Stimulated activated CD8-positive, alpha-beta memory T cell treated with anti-CD3 and anti-CD28 coated beads, Interleukin-12 subunit alpha, Interleukin-12 subunit beta, amount 100 ng/mL, for 24 hours (primary cell): ENCODE results near the gene ATAD5.
"Not testable (repeated sequence)": the region's sequence is repeated elsewhere in the genome, so short reads cannot be mapped to it uniquely, and the experiment has no call there.

Experiments
- DNase-seq: peaks from one replicate; pipeline ENCODE4 v3.0.0-alpha.2; 2020; ENCODE audit errors: extremely low read depth

The ATAD5 gene

DNA sequence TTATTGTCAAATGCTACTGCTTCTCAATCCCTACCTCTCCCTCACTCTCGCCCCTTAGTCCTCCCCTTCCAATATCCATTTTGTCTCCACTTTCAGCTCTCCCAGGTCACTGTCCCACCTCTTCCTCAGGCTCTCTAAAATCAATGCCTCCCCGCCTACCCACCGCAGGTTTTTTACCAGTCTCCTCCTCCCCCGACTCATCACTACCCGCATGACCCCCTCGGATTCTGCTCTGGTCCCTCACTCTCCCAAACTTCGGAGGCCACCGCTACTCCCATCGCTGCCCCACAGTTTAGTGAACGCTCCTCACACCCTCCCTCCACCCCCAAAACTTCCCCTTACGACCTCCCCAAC is 7.8 kb upstream of the ATAD5 start:
- no peak for DNase-seq

DNA sequence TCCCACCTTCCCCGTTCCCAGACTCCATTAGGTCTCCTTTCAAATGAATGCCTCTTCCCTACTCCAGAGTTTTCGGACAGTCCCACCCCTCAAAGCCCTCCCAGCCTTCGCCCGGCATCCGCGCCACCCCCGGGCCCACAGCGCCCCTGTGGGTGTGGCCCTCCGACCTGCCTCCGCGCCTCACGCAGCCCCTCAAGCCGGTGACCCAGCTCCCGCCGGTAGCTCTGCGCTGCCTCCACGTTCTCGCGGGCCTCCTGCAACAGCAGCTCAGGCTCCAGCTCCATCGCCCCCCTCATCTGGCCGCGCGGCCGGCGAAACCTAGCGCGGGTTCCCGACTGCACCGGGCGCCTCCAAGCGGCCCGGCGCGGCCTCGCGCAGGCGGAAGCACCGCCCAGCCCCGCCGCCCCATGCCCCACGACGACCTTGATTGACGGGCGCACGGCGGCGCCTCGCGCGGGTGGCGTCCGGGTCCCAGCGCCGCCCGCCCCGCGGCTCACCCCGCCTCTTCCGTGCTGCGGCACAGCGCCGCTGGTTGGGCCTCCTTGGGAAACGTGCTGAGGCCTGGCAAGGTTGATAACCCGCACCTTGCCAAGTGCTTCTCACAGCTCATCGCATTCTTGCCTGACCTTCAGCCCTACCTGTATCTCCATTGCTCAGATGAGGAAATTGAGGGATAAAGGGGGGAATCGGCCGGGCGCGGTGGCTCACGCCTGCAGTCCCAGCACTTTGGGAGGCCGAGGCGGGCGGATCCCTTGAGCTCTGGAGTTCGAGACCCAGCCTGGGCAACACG is 7.2 kb upstream of the ATAD5 start, which contains the start of gene CRLF3:
TSS of gene CRLF3 (minus strand) at position 337 of the 790 bp plus-strand sequence. CDS start at position 296, 41 bp downstream.
- peak; percentile 76 for DNase-seq

DNA sequence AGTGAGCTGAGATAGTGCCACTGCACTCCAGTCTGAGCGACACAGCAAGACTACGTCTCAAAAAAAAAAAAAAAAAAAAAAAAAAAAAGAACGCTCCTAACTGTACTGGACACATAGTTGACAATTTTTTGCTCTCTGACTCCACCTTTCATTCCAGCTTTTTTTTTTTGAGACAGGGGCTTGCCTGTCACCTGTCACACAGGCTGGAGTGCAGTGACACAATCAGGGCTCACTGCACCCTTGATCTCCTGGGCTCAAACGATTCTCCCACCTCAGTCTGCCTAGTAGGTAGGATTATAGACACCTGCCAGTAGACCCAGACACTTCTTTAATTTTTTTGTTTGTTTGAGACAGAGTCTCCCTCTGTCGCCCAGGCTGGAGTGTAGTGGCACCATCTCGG is 4.7 kb upstream of the ATAD5 start:
- no peak for DNase-seq

DNA sequence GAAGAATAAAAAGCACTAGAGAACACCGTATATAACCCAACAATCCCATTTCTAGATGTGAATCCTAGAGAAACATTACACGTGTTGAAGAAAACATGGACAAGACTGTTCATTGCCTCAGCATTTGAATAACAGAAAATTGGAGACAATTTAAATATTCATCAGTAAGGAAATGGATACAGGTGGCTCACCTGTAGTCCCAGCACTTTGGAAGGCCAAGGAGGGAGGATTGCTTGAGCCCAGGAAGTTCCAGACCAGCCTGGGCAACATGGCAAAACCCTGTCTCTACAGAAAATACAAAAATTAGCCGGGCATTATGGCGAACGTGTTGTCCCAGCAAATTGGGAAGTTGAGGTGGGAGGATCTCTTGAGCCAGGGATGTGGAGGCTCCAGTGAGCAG is 2.7 kb upstream of the ATAD5 start:
- DNase-seq, result no peak

DNA sequence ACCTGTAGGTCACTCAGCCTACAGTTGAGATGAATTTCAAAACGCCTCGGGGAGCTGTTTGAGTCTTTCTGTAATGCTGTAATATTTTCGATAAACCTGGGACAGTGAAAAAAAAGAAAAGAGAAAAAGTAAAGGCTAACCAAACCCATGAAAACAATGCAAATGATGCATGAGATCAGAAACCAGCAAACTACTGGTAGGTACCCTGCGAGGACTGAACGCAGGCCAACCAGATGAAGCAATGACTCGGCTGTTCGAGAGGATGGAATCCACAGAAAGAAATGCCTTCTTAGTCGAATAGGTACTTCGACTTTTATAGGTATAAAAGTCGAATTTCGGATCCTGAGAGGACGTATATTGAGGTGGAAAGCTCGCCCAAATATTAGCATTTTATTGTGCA is 509 bp upstream of the ATAD5 start:
- no peak for DNase-seq

DNA sequence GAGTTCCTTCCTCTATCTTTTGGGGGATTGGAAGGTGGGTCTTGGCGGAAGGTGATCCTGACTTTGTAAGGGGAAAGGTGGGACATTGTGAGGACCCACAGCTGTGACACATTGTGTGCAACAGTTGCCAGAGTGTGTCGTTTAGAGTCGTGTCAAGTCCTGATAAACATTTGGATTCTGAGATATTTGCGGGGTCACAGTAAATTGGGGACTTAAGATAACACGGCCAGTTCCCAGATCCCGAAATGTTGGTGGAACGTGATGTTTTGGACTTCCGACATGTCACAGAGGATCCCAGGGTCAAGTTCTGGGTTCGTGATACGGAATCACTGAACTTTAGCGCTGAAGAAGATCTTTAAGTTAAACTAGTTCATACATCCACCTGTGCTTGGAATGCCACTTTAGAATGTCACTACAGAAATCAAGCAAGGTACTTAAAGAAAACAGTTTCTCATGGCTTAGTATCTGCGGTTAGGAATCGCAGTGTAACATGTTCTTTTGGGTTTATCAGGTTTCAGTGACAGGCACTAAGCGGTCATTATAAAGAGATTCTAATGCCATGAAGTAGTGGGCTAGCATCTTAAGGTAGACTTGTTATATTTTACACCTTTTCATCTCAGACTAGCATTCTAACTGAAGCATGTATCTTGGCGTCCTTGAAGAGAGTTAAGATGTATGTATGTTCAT is 815 bp downstream of the ATAD5 start:
- DNase-seq, result no peak

DNA sequence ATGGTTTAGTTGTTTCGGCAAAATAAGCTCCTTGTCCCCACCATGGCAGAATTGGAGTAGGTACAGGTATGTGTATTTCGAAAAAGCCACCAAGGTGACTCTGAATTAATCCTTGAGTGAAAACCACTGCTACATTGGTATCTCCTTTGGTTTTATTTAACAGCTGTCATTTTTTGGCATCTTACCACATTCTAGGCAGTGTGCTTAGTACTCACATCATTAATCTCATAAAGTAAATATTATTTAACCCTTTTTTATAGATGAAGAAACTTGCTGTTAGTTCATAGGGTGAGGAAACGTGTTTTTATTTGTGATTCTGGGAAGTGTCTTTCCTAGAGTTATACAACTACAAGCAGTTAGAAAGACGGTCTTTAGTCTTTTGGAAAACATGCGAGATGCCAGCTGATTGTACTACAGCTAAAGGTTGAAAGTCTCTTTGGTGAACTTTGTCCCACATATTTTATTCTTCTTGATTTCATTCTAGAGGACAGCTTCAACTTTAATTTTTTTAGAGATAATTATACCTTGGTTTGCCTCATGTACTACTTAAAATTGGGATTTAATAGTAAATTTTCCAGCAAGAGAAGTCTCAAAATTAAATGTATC is 6.5 kb downstream of the ATAD5 start:
- DNase-seq, result no peak

DNA sequence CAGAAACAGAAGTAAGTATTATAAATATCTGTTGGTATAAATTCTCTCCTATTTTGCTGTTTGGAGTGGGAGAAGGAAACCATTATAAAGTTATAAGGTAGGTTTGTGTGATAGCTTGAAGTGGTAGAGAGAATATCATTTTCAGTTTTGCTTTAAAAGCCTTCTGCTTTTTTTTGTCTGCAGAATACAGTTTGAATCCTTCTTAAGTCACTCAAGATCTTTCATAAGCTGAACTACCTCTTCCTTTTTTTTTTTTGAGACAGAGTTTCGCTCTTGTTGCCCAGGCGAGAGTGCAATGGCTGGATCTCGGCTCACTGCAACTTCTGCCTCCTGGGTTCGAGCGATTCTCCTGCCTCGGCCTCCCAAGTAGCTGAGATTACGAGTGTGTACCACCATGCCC is 9.0 kb downstream of the ATAD5 start:
- DNase-seq, result no peak

DNA sequence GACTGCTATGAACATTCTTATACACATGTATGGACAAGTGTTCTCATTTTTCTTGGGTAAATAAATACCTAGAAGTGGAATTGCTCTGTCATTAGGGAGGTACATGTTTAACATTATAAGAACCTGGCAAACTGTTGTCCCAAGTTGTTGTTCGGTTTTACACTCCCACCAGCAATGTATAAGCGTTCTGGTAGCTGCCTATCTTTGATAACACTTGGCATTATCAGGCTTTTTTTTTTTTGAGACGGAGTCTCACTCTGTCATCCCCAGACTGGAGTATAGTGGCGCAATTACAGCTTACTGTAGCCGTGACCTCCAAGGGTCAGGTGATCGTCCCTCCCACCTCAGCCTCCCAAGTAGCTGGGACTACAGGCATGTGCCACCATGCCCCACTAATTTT is 16.3 kb downstream of the ATAD5 start:
- DNase-seq, result no peak

DNA sequence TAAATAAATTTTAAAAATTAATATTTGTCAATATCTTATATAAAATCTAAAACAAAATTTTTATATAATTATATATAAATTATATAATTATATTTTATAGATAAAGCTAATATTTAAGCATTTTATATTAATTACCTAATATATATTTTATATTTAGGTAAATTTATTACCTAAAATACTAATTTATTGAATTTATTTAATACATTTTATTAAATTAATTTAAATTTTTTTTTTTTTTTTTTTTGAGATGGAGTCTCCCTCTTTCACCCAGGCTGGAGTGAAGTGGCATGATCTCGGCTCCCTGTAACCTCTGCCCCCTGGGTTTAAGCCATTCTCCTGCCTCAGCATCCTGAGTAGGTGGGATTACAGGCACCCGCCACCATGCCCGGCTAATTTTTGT is 22.4 kb downstream of the ATAD5 start:
- no peak for DNase-seq

DNA sequence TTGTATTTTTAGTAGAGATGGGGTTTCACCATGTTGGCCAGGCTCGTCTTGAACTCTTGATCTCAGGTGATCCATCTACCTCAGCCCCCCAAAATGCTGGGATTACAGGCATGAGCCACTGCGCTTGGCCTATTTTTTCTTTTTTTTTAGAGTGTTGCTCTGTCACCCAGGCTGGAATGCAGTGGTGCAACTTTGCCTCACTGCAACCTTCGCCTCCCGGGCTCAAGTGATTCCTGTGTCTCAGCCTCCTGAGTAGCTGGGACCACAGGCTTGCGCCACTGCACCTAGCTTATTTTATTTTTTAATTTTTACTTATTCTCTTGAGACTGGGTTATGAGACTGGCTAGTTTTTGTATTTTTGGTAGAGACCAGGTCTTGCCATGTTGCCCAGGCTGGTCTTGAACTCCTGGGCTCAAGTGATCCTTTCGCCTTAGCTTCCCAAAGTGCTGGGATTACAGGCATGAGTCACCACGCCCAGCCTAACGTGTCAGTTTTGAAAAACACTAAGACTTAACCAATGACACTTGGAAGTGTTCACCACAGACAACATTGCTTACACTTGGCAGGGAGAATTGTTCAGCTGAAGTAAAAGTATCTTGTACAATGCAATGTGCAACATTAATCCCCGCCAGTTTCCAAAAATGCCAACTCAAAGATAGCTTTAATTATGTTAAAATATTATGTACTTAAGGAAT is 26.9 kb downstream of the ATAD5 start:
- no peak for DNase-seq

DNA sequence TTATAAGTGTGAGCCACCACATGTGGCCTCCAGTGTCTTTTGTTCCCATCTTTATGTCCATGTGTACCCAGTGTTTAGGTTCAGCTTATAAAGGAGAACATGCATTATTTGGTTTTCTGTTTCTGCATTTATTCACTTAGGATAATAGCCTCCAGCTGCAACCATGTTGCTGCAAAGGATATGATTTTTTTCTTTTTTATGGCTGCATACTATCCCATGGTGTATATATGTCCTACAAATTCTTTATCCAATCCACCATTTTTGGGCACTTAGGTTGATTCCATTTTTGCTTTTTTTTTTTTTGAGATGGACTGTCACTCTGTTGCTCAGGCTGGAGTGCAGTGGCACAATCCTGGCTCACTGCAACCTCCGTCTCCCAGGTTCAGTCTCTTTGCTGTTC is 32.9 kb downstream of the ATAD5 start:
- no peak for DNase-seq

DNA sequence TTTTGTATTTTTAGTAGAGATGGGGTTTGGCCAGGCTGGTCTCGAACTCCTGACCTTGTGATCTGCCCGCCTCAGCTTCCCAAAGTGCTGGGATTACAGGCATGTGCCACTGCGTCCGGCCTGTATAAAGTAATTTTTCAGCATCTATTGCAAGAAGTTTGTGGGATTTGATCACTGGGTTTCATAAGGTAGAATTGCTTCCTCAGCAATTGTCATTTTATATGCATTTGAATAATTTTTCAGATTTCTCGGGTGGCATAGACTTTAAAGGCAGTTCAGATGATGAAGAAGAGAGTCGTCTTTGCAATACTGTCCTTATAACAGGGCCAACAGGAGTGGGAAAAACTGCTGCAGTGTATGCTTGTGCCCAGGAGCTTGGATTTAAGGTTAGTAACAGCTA is 37.2 kb downstream of the ATAD5 start:
- no peak for DNase-seq

DNA sequence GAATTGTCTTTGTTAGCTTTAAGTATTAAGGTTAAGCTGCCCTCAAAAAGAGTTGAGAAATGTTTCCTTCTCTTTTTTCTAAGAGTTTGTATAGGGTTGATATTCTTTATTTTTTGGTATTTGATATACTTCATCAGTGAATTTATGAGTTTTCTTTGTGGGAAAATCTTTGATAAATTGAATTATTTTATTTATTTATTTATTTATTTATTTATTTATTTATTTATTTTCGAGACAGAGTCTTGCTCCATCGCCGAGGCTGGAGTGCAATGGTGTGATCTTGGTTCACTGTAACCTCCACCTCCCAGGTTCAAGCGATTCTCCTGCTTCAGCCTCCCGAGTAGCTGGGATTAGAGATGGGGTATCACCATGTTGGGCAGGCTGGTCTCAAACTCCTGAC is 54.4 kb downstream of the ATAD5 start:
- no peak for DNase-seq

DNA sequence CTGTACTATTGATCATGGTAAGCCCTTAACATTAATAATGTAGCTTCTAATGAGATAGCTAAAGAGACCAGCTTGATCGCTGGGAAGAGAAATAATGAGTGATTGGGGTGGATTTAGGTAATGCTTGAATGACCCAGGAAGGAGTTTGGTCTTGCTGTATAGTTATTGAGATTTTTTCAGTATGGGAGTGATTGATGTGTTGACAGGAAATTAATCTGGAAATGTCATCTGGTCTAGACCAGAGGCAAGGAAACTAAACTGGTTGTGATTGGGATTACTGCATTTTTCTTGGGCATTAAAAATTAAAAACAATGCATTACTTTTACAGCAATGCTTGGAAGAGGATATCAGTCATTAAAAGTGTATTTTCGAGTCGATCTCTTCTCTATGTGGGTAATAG is 62.5 kb downstream of the ATAD5 start:
- no peak for DNase-seq

DNA sequence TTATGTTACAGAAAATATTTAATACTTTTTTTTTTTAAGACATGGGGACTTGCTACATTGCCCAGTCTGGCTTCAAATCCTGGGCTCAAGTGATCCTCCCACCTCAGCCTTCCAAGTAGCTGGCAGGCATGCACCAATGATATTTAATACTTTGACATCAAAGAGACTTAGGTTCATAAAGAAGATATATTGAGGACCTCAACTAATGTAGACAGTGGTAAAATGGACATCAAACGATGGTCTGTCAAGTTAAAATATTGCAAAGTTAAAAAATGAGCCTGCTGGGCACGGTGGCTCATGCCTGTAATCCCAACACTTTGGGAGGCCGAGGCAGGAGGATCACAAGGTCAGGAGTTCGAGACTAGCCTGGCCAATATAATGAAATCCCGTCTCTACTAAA is 65.5 kb downstream of the ATAD5 start:
- no peak for DNase-seq

DNA sequence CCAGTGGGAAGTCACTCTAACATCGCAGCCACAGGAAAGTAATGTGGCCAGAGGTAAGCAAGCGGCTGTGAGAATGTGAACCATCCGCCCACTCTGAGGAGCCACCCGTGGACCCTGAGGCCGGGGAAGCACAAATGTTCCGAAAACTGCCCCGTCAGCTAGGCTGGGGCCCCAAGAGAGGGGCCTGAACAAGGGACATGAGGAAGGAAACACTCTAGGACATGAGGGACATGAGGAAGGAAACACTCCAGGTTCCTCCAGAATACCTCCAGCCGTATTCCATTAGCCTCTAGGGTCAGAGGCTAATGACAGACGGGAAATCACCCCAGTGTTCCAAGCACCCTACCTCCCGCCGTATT is 74.0 kb downstream of the ATAD5 start:
- DNase-seq, result no peak

DNA sequence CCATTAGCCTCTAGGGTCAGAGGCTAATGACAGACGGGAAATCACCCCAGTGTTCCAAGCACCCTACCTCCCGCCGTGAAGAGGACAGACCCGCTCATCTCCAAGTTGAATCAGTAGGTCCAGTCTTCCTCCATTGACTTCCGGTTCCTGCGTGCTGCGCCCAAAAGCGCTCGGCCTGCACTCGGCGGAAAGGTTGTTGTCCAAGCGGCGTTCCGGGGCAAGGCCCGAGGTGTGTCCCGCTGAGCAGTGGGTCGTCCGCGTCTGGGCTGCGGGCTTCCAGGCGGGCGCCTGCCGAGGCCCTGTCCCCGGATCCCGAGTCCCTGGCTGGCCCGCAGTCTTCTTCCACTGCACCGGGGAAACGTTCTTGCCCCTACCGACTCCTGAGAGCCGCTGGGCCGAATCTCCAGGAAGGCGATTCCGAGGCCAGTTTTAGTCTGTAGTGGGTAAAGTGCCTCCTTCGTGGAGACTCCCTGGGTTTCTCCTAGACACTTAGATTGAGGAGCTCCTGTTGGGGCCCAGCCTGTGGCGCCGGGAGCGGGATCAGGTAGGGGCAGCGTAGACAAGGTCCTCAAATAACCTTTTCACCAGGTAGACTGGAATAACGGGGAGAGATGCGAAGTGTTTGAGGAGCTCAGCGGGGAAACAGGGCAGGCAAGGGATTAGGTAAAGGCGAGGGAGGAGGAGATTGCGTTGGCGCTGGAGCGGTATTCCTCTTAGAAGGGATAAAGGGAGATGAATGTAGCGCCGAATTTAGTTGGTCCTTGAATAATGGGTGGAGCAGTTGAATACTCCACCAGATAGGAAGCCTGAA is 74.5 kb downstream of the ATAD5 start, which contains the start of gene TEFM:
TSS of gene TEFM (minus strand) at position 138 of the 811 bp plus-strand sequence. CDS start at position 98, 40 bp downstream.
- peak; percentile 72 for DNase-seq

DNA sequence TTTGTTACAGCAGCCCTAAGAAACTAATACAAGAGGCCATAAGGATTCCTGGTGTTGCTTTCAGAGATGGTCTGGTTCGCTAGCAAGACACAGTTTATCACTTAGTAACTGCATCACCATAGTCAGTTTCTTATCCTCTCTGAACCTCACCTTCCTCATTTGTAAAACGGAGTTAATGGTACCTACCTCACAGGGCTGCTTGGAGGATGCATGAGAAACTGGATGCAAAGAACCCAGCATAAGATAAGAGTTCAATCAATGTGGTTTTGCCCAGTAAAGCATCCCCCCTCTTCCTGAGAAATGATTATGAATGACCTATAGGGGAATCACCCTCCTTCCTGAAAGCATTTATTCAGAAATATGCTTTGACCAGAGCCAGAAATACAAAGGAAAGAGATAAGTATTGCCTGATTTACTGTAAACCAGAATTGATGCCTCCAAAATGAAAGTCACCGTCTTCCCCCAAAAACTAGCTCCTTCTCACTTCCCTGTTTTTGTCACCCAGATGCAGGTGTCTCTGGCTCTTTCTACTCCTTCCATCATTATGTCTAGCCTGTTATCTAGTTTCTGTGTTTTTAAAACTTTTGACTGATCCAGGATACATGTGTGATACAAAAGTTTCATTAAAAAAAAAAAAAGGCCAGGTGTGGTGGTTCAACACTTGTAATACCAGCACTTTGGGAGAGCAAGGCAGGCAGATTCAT is 77.1 kb downstream of the ATAD5 start:
- no peak for DNase-seq

DNA sequence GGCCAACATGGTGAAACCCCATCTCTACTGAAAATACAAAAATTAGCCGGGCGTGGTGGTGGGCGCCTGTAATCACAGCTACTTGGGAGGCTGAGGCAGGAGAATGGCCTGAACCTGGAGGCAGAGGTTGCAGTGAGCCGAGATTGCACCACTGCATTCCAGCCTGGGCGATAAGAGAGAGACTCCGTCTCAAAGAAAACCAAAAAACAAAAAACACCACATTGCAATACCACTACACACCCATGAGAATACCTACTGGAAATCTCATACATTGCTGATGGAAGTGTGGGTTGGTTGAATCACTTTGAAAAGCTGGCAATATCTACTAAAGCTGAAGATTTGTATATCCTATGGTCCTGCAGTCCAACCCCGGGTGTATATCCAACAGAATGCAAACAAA is 78.4 kb downstream of the ATAD5 start:
- not testable (repeated sequence) for DNase-seq

DNA sequence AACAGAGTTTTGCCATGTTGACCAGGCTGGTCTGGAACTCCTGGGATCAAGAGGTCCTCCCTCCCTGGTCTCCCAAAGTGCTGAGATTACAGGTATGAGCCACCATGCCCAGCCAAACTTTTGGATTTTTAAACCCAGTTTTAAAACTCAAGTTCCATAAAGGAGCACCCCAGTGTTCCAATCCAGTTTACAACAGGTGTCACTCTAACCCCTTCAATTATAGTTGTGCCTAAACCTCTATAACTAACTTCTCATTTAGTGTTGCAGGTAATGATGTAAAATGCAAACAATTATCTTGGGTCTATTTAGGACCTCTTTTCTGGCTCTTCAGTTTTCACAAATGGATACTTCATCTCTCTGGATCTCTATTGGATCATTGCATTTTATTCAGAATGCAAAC is 82.2 kb downstream of the ATAD5 start:
- DNase-seq, result no peak
